Ectodermal cell (in vitro differentiated cells): Measurements from ENCODE around the gene MYCBPAP.

Experiments
- H3K27ac ChIP-seq: 2 replicates; pipeline ENCODE4 v1.7.0; 2013; ENCODE audit warnings: mild to moderate bottlenecking, low read depth, low read length; ENCODE audit not compliant: insufficient read depth, poor library complexity, severe bottlenecking
- H3K27me3 ChIP-seq: 2 replicates; pipeline ENCODE4 v1.7.0; 2013; ENCODE audit warnings: mild to moderate bottlenecking, low read length; ENCODE audit not compliant: insufficient read depth, control insufficient read depth, poor library complexity, severe bottlenecking
- H3K36me3 ChIP-seq: one replicate; pipeline ENCODE4 v1.7.0; 2013; ENCODE audit warnings: low read length; ENCODE audit not compliant: control insufficient read depth, insufficient read depth
- H3K4me1 ChIP-seq: one replicate; pipeline ENCODE4 v1.7.0; 2013; ENCODE audit warnings: low read length; ENCODE audit not compliant: control insufficient read depth, insufficient read depth
- H3K4me3 ChIP-seq: 2 replicates; pipeline ENCODE4 v1.7.0; 2013; ENCODE audit warnings: low read depth, low read length, control low read depth; ENCODE audit not compliant: insufficient read depth
- H3K9me3 ChIP-seq: 2 replicates; pipeline ENCODE4 v1.7.0; 2013; ENCODE audit warnings: mild to moderate bottlenecking, low read length, moderate library complexity; ENCODE audit not compliant: control insufficient read depth
- WGBS, 2 experiments: methylation state at CpG; one replicate each; pipeline ENCODE4 v1.1.7; 2013; ENCODE audit warnings: missing lambda C conversion rate in 2 of 2; 5-methylcytosine and 5-hydroxymethylcytosine counted together

MYCBPAP gene

GRCh38 chr17:50501054-50501453 lies 7.2 kb upstream of the MYCBPAP start:
- Histone ChIP-seq H3K9me3 (no peaks in the 10 kb centered on the region), H3K4me1 (peaks cover 8% of the 10 kb centered on the region), H3K4me3 (no peak overlapping the region), H3K27ac (no peak overlapping the region), H3K27me3 (no peaks in the 10 kb centered on the region), H3K36me3 (no peaks in the 10 kb centered on the region)
- WGBS, 2 experiments: 71 to 77% methylated on average over 4 of the region's 5 CpGs

- 89 to 92% methylated on average over 9 of the region's 9 CpGs for WGBS, 2 experiments
- H3K27ac ChIP-seq: no peak overlapping the region
Measured at GRCh38 chr17:50502301-50502990, 5.8 kb upstream of the MYCBPAP start.

GRCh38 chr17:50505591-50506130 lies 2.6 kb upstream of the MYCBPAP start:
- Histone ChIP-seq H3K27me3 (no peaks in the 10 kb centered on the region), H3K4me1 (peaks cover 12% of the 10 kb centered on the region), H3K27ac (no peak overlapping the region), H3K36me3 (no peaks in the 10 kb centered on the region), H3K9me3 (no peaks in the 10 kb centered on the region), H3K4me3 (no peak overlapping the region)
- WGBS, 2 experiments: 85 to 86% methylated on average over 7 of the region's 7 CpGs

More at GRCh38 chr17:50502301-50502990, 5.8 kb upstream of the MYCBPAP start:
- no peaks in the 10 kb centered on the region for H3K27me3 ChIP-seq
- H3K36me3 ChIP-seq: no peaks in the 10 kb centered on the region
- no peak overlapping the region for H3K4me3 ChIP-seq
- peaks cover 8% of the 10 kb centered on the region for H3K4me1 ChIP-seq
- no peaks in the 10 kb centered on the region for H3K9me3 ChIP-seq

- H3K27ac ChIP-seq: no peak overlapping the region
- 89% methylated on average over 7 of the region's 7 CpGs for WGBS, 2 experiments
Measured at GRCh38 chr17:50506298-50506697, 1.9 kb upstream of the MYCBPAP start.

GRCh38 chr17:50508573-50509460 lies 578 bp downstream of the MYCBPAP start:
- no peak overlapping the region for H3K27ac ChIP-seq

More at GRCh38 chr17:50506298-50506697, 1.9 kb upstream of the MYCBPAP start:
- Histone ChIP-seq H3K27me3 (no peaks in the 10 kb centered on the region), H3K9me3 (no peaks in the 10 kb centered on the region), H3K4me3 (no peak overlapping the region), H3K36me3 (no peaks in the 10 kb centered on the region), H3K4me1 (peaks cover 18% of the 10 kb centered on the region)

DNA sequence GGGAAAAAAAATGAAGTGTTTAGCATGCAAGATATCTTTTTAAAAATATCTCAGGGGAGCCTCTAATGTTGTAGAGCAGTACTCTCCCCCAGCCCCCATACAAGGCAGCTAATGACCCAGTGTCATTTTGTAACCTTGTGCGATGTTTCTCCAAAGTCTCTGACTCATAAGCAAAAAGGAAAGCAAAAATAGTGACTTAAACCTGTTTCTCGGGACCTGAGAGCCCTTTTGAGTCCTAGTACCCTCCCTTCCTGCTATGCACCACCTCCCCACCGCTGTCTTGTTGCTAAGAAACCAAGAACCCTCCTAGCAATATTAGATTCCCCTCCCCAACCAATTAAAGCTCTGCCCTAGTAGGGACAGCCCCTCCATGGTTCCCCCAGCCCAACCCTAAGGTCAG lies 2.8 kb downstream of the MYCBPAP start:
- Histone ChIP-seq H3K9me3 (no peaks in the 10 kb centered on the region), H3K27ac (peak overlapping the region; percentile 4), H3K4me3 (no peak overlapping the region), H3K36me3 (no peaks in the 10 kb centered on the region), H3K4me1 (peaks cover 33% of the 10 kb centered on the region), H3K27me3 (no peaks in the 10 kb centered on the region)
- WGBS, 2 experiments: 69 to 74% methylated on average over 3 of the region's 3 CpGs

More at GRCh38 chr17:50508573-50509460, 578 bp downstream of the MYCBPAP start:
- Histone ChIP-seq H3K4me3 (peak overlapping the region; percentile 59), H3K36me3 (no peaks in the 10 kb centered on the region), H3K4me1 (peaks cover 20% of the 10 kb centered on the region), H3K27me3 (no peaks in the 10 kb centered on the region), H3K9me3 (no peaks in the 10 kb centered on the region)
- WGBS, 2 experiments: 27% methylated on average over 32 of the region's 32 CpGs

- 91 to 95% methylated on average over 4 of the region's 4 CpGs for WGBS, 2 experiments
- Histone ChIP-seq H3K9me3 (no peaks in the 10 kb centered on the region), H3K27ac (no peak overlapping the region), H3K4me1 (peaks cover 37% of the 10 kb centered on the region), H3K4me3 (no peak overlapping the region), H3K36me3 (no peaks in the 10 kb centered on the region), H3K27me3 (no peaks in the 10 kb centered on the region)
Measured at GRCh38 chr17:50513495-50513894, 5.3 kb downstream of the MYCBPAP start.

- Histone ChIP-seq H3K27ac (no peak overlapping the region), H3K4me1 (peaks cover 42% of the 10 kb centered on the region), H3K36me3 (no peaks in the 10 kb centered on the region), H3K4me3 (no peak overlapping the region), H3K9me3 (no peaks in the 10 kb centered on the region), H3K27me3 (no peaks in the 10 kb centered on the region)
- WGBS, 2 experiments: 25 to 45% methylated on average over 3 of the region's 3 CpGs
Measured at GRCh38 chr17:50514388-50514787, 6.1 kb downstream of the MYCBPAP start.

- 36 to 52% methylated on average over 6 of the region's 6 CpGs for WGBS, 2 experiments
- Histone ChIP-seq H3K27me3 (no peaks in the 10 kb centered on the region), H3K4me3 (no peak overlapping the region), H3K27ac (peak overlapping the region; percentile 36), H3K4me1 (peaks cover 38% of the 10 kb centered on the region), H3K9me3 (no peaks in the 10 kb centered on the region), H3K36me3 (no peaks in the 10 kb centered on the region)
Measured at GRCh38 chr17:50514936-50515702, 6.9 kb downstream of the MYCBPAP start.
